DND-41 (cell line): Measurements from ENCODE around the gene LHX4.

Source experiments
- ATAC-seq: fragments of 200-7000 bp; cut with Tn5 transposase; 3 replicates; pipeline ENCODE4 v1.9.1; 2021; ENCODE audit warnings: low read depth; ENCODE audit not compliant: insufficient read depth
- DNase-seq: peaks from one replicate; pipeline ENCODE4 v3.0.0-alpha.2; 2020
- H2AFZ ChIP-seq: 2 replicates; pipeline ENCODE4 v1.6.0; 2012; ENCODE audit warnings: low read depth, low read length
- H3K27ac ChIP-seq: 2 replicates; pipeline ENCODE4 v1.5.1; 2012; ENCODE audit warnings: low read length, inconsistent platforms
- H3K27me3 ChIP-seq: fragments of 200-600 bp; sonication (generic); 2 replicates; pipeline ENCODE4 v1.6.0; 2012; ENCODE audit warnings: low read length, mild to moderate bottlenecking, inconsistent platforms; ENCODE audit not compliant: insufficient read depth, poor library complexity
- H3K36me3 ChIP-seq: 2 replicates; pipeline ENCODE4 v1.5.1; 2012; ENCODE audit warnings: low read length, inconsistent platforms; ENCODE audit not compliant: insufficient read depth
- H3K4me1 ChIP-seq: 2 replicates; pipeline ENCODE4 v1.5.1; 2012; ENCODE audit warnings: mild to moderate bottlenecking, low read length; ENCODE audit not compliant: insufficient read depth
- H3K4me2 ChIP-seq: 2 replicates; pipeline ENCODE4 v1.6.0; 2012; ENCODE audit warnings: mild to moderate bottlenecking, moderate library complexity, low read length, inconsistent platforms; ENCODE audit not compliant: insufficient read depth
- H3K4me3 ChIP-seq, 2 experiments: fragments of 200-600 bp in 1 of 2; shearing (Covaris generic) in 1 of 2; 2 replicates each; pipeline ENCODE4 v1.5.1; 2012 to 2016; ENCODE audit warnings: inconsistent platforms in 2 of 2, low read length in 2 of 2, mild to moderate bottlenecking in 2 of 2, low read depth in 1 of 2, moderate library complexity in 1 of 2
- H3K79me2 ChIP-seq: 2 replicates; pipeline ENCODE4 v1.6.0; 2012; ENCODE audit warnings: low read length, inconsistent platforms; ENCODE audit not compliant: insufficient read depth
- H3K9ac ChIP-seq: 2 replicates; pipeline ENCODE4 v1.6.0; 2012; ENCODE audit warnings: low read depth, mild to moderate bottlenecking, inconsistent platforms, low read length, moderate library complexity
- H3K9me3 ChIP-seq: 2 replicates; pipeline ENCODE4 v1.5.1; 2012; ENCODE audit warnings: low read length, moderate library complexity, mild to moderate bottlenecking, inconsistent platforms; ENCODE audit not compliant: insufficient read depth, severe bottlenecking
- H4K20me1 ChIP-seq: 2 replicates; pipeline ENCODE4 v1.6.0; 2012; ENCODE audit warnings: low read length; ENCODE audit not compliant: insufficient read depth
- CTCF ChIP-seq: IDR thresholded peaks from 2 replicates; pipeline ENCODE4 v1.5.1; 2012; ENCODE audit warnings: borderline replicate concordance, low read length, moderate library complexity, mild to moderate bottlenecking; ENCODE audit not compliant: poor library complexity, severe bottlenecking; ENCODE audit errors: extremely low read depth
- EZH2 ChIP-seq: IDR thresholded peaks from 3 replicates; pipeline ENCODE4 v1.6.1; 2012; ENCODE audit warnings: borderline replicate concordance, low read depth, mild to moderate bottlenecking, moderate library complexity, low read length, inconsistent platforms; ENCODE audit not compliant: severe bottlenecking

LHX4 gene

GRCh38 chr1:180185281-180185680 lies 44.8 kb upstream of the LHX4 start:
- Histone ChIP-seq H3K27me3 (no peaks in the 10 kb centered on the region), H3K79me2 (no peaks in the 10 kb centered on the region), H3K27ac (no peak overlapping the region), H3K36me3 (peaks cover under 1% of the 10 kb centered on the region; the same call in 1 of the 2 replicates), H3K4me3 (no peak overlapping the region), H4K20me1 (no peaks in the 10 kb centered on the region; the same call in 1 of the 2 replicates), H3K9ac (no peak overlapping the region), H3K4me2 (no peak overlapping the region), H3K4me1 (no peaks in the 10 kb centered on the region), H2AFZ (no peak overlapping the region), H3K9me3 (no peaks in the 10 kb centered on the region)
- no peak for DNase-seq
- ATAC-seq = no peak
- TF ChIP-seq EZH2 (no peak), CTCF (no peak)

GRCh38 chr1:180185971-180186645 lies 44.0 kb upstream of the LHX4 start:
- ATAC-seq (no peak), DNase-seq (no peak)
- H3K79me2 ChIP-seq = no peaks in the 10 kb centered on the region
- no peak overlapping the region for H3K4me2 ChIP-seq
- H3K27ac ChIP-seq = no peak overlapping the region
- no peaks in the 10 kb centered on the region for H3K27me3 ChIP-seq
- H3K4me3 ChIP-seq = no peak overlapping the region
- no peaks in the 10 kb centered on the region for H3K4me1 ChIP-seq
- no peaks in the 10 kb centered on the region; the same call in 1 of the 2 replicates for H4K20me1 ChIP-seq
- peaks cover 3% of the 10 kb centered on the region; the same call in 1 of the 2 replicates for H3K36me3 ChIP-seq
- H3K9ac ChIP-seq = no peak overlapping the region
- no peaks in the 10 kb centered on the region for H3K9me3 ChIP-seq
- no peak overlapping the region for H2AFZ ChIP-seq
- TF ChIP-seq CTCF (no peak), EZH2 (no peak)

GRCh38 chr1:180186831-180187230 lies 43.2 kb upstream of the LHX4 start:
- peaks cover 3% of the 10 kb centered on the region; the same call in 1 of the 2 replicates for H3K36me3 ChIP-seq
- no peak overlapping the region for H3K4me2 ChIP-seq
- ATAC-seq (no peak), DNase-seq (no peak)
- H3K4me3 ChIP-seq = no peak overlapping the region
- no peak overlapping the region for H3K9ac ChIP-seq
- no peaks in the 10 kb centered on the region for H3K4me1 ChIP-seq
- no peaks in the 10 kb centered on the region for H3K9me3 ChIP-seq
- TF ChIP-seq EZH2 (no peak), CTCF (no peak)
- no peaks in the 10 kb centered on the region; the same call in 1 of the 2 replicates for H4K20me1 ChIP-seq
- H3K27ac ChIP-seq = no peak overlapping the region
- no peaks in the 10 kb centered on the region for H3K27me3 ChIP-seq
- no peak overlapping the region for H2AFZ ChIP-seq
- no peaks in the 10 kb centered on the region for H3K79me2 ChIP-seq
